ENCODE data around the gene MYL11. TPM values are rescaled to one million over a fixed set of nuclear protein-coding genes. Genes with fewer than 3 reads are reported as not detected.
A peak's percentile ranks its signal among the peaks of the same experiment; 100 is the strongest.

The MYL11 gene
- total RNA-seq, 6 experiments from 2014 or later: 0.77 to 1.2 (median 0.82) TPM; not detected in 3

- no peak overlapping the region for H3K27ac Mint-ChIP-seq
- no peak for DNase-seq
- no peaks in the 10 kb centered on the region; the same call in 1 of the 2 replicates for H3K27me3 Mint-ChIP-seq (ENCODE audit: insufficient read depth)
- TF ChIP-seq CTCF (IDR thresholded peaks at IDR 0.05): no peak
- H3K9me3 Mint-ChIP-seq: no peaks in the 10 kb centered on the region
- peaks cover 5% of the 10 kb centered on the region for H3K36me3 Mint-ChIP-seq (ENCODE audit: low read depth)
- H3K4me1 Mint-ChIP-seq (ENCODE audit: low read depth): peaks cover 24% of the 10 kb centered on the region
- H3K4me3 Mint-ChIP-seq: peak overlapping the region; percentile 97
These were observed 5.6 kb downstream of the MYL11 start for GRCh38 chr16:30380072-30380802.

- Mint-ChIP-seq H3K27ac (no peak overlapping the region), H3K27me3 (ENCODE audit: insufficient read depth) (no peaks in the 10 kb centered on the region; the same call in 1 of the 2 replicates), H3K4me1 (ENCODE audit: low read depth) (peaks cover 24% of the 10 kb centered on the region), H3K9me3 (no peaks in the 10 kb centered on the region), H3K36me3 (ENCODE audit: low read depth) (peaks cover 5% of the 10 kb centered on the region), H3K4me3 (no peak overlapping the region)
- no peak for DNase-seq
- no peak for TF ChIP-seq CTCF (IDR thresholded peaks at IDR 0.05)
These were observed 6.2 kb downstream of the MYL11 start for GRCh38 chr16:30380803-30381208.

- Mint-ChIP-seq H3K36me3 (ENCODE audit: low read depth) (peaks cover 5% of the 10 kb centered on the region), H3K27ac (no peak overlapping the region)
These were observed 6.9 kb downstream of the MYL11 start for GRCh38 chr16:30381291-30382041.

GRCh38 chr16:30382111-30382881, 7.7 kb downstream of the MYL11 start, which contains the start of gene SEPTIN1:
Gene SEPTIN1, minus strand, starts transcription at chr16:30382561. Its CDS starts 19 bp downstream, at chr16:30382542.
- no peak for DNase-seq
- H3K4me1 Mint-ChIP-seq (ENCODE audit: low read depth): peaks cover 20% of the 10 kb centered on the region
- no peaks in the 10 kb centered on the region; the same call in 1 of the 2 replicates for H3K27me3 Mint-ChIP-seq (ENCODE audit: insufficient read depth)
- no peak within 1 kb of the TSS for H3K27ac Mint-ChIP-seq
- H3K36me3 Mint-ChIP-seq (ENCODE audit: low read depth): peaks cover 5% of the 10 kb centered on the region
- no peaks in the 10 kb centered on the region for H3K9me3 Mint-ChIP-seq
- no peak within 1 kb of the TSS for H3K4me3 Mint-ChIP-seq
- TF ChIP-seq CTCF (IDR thresholded peaks at IDR 0.05): no peak

More at GRCh38 chr16:30381291-30382041, 6.9 kb downstream of the MYL11 start:
- no peak for TF ChIP-seq CTCF (IDR thresholded peaks at IDR 0.05)
- H3K4me1 Mint-ChIP-seq (ENCODE audit: low read depth): peaks cover 24% of the 10 kb centered on the region
- no peak overlapping the region for H3K4me3 Mint-ChIP-seq
- no peak for DNase-seq
- H3K27me3 Mint-ChIP-seq (ENCODE audit: insufficient read depth): no peaks in the 10 kb centered on the region; the same call in 1 of the 2 replicates
- no peaks in the 10 kb centered on the region for H3K9me3 Mint-ChIP-seq

- H3K4me1 Mint-ChIP-seq (ENCODE audit: low read depth): peaks cover 12% of the 10 kb centered on the region
- no peak for TF ChIP-seq CTCF (IDR thresholded peaks at IDR 0.05)
- H3K27ac Mint-ChIP-seq: no peak overlapping the region
- H3K4me3 Mint-ChIP-seq: no peak overlapping the region; the same call in 1 of the 2 replicates
- no peaks in the 10 kb centered on the region for H3K9me3 Mint-ChIP-seq
- no peak for DNase-seq
- H3K27me3 Mint-ChIP-seq (ENCODE audit: insufficient read depth): no peaks in the 10 kb centered on the region
- H3K36me3 Mint-ChIP-seq (ENCODE audit: low read depth): peaks cover 5% of the 10 kb centered on the region
These were observed 8.9 kb downstream of the MYL11 start for GRCh38 chr16:30383521-30383920.

Data from HFFc6 (cell line).